Measurements from ENCODE around the gene ASB15. TPM values are rescaled to one million over a fixed set of nuclear protein-coding genes. Genes with fewer than 3 reads are reported as not detected.

Gene ASB15
- total and polyA plus RNA-seq, 4 donors, result 0.08 TPM; not detected in 3

DNA sequence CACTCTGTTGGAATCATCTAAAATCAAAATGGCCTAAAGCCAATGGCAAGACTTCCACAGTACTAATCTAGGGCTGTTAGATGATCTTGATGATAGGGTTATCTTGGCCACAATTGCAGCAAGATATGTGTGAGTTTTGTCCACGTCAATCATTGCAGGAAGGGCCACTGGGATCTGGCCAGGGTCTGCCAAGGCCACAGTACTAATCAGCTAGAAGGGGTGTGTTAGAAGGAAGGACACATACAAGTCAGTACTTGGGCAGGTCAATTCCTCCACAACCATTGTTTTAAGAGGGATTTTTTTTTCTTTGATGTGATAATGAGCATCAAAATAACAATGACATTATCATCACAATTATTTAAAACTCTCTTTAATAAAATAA, 55.7 kb downstream of the ASB15 start:
- WGBS (ENCODE audit: insufficient coverage), result 100% methylated on average over 1 of the region's 1 CpG
- H3K36me3 ChIP-seq (ENCODE audit: control insufficient read depth, insufficient read depth, low read length), result no peaks in the 10 kb centered on the region
- no peak overlapping the region for H3K27ac ChIP-seq (ENCODE audit: low read depth, low read length)
- DNase-seq (ENCODE audit: low read depth in 4 of 6, low spot score in 6 of 6), result no peak
- H3K27me3 ChIP-seq (ENCODE audit: control insufficient read depth, insufficient read depth, low read length), result no peaks in the 10 kb centered on the region
- H3K9me3 ChIP-seq (ENCODE audit: control insufficient read depth, insufficient read depth, low read length), result no peaks in the 10 kb centered on the region
- no peaks in the 10 kb centered on the region for H3K4me1 ChIP-seq (ENCODE audit: control insufficient read depth, insufficient read depth, low read length)
- no peak overlapping the region for H3K4me3 ChIP-seq (ENCODE audit: low read depth, low read length)

DNA sequence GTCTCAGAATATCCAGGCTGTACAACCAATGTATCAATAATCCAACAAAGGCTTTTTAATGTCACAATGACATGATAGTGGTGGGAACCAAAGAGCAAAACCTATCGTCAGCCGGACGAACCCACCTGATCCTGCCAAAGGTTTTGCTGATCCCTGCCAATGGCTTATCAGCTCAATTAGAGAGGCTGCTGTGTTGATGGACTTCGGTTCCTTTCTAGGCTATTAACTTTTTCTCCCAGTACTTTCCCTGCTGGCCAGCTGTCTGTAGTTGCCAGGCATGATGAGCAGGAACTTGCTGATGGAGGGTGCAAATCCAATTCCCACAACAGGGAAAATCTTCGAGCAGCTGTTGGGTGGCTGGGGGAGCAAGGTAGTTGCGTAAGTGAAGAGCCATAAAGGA, 56.4 kb downstream of the ASB15 start:
- Histone ChIP-seq H3K27me3 (ENCODE audit: control insufficient read depth, insufficient read depth, low read length) (no peaks in the 10 kb centered on the region), H3K36me3 (ENCODE audit: control insufficient read depth, insufficient read depth, low read length) (no peaks in the 10 kb centered on the region), H3K9me3 (ENCODE audit: control insufficient read depth, insufficient read depth, low read length) (no peaks in the 10 kb centered on the region), H3K4me1 (ENCODE audit: control insufficient read depth, insufficient read depth, low read length) (no peaks in the 10 kb centered on the region), H3K27ac (ENCODE audit: low read depth, low read length) (no peak overlapping the region), H3K4me3 (ENCODE audit: low read depth, low read length) (no peak overlapping the region)
- WGBS (ENCODE audit: insufficient coverage), result 80% methylated on average over 2 of the region's 6 CpGs
- no peak for DNase-seq (ENCODE audit: low read depth in 4 of 6, low spot score in 6 of 6)

DNA sequence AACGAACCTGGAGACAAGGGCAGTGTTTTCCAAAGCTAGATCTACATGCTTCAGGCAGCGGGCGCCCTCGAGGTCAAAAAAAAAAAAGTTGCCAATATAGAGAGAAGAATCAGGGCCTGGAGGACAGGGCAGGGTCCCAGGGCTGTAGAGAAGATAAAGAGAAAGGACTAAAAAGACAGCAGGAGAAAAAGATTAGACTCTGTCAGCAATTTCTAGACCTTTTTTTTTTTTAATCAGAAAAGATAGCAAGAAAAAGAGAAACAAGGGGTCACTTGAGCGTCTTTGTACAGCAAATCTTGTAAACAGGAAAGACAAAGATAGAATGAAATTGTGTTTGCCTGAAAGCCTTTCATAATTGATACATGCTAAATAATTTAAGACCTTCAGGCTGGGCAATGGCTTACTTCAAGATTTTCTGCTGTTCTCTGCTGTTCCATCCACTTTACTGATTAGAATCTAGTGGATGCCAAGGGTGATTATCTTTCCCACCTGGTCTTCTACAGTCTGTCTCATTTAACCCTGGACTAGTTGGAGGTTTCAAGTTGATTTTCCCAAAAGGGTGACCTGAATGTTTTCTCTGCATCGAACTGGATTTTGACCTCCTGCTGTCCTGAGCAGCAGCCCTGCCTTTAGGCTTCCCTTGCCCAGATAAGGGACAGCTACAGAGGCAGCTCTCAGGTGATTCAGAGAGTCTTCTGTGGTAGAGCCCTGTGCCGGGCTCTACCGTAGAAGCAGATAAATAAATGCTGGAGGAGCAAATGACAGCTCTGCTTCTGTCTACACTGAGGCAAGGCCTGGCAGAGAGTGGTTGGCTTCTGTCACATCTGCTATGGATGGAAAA, 59.1 kb downstream of the ASB15 start:
- H3K36me3 ChIP-seq (ENCODE audit: control insufficient read depth, insufficient read depth, low read length), result no peaks in the 10 kb centered on the region
- H3K4me1 ChIP-seq (ENCODE audit: control insufficient read depth, insufficient read depth, low read length), result no peaks in the 10 kb centered on the region
- H3K9me3 ChIP-seq (ENCODE audit: control insufficient read depth, insufficient read depth, low read length), result no peaks in the 10 kb centered on the region
- H3K27ac ChIP-seq (ENCODE audit: low read depth, low read length), result no peak overlapping the region
- 72% methylated on average over 7 of the region's 8 CpGs for WGBS (ENCODE audit: insufficient coverage)
- no peaks in the 10 kb centered on the region for H3K27me3 ChIP-seq (ENCODE audit: control insufficient read depth, insufficient read depth, low read length)
- no peak overlapping the region for H3K4me3 ChIP-seq (ENCODE audit: low read depth, low read length)
- DNase-seq (ENCODE audit: low read depth in 4 of 6, low spot score in 6 of 6), result no peak

DNA sequence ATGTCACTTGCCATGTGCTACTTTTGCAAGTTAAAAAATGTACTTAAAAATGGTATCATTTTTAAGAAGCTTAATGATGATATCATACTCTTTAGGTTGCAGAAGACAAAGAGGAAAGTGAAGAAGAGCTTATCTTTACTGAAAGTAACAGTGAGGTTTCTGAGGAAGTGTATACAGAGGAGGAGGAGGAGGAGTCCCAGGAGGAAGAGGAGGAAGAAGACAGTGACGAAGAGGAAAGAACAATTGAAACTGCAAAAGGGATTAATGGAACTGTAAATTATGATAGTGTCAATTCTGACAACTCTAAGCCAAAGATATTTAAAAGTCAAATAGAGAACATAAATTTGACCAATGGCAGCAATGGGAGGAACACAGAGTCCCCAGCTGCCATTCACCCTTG, 60.1 kb downstream of the ASB15 start:
- no peak for DNase-seq (ENCODE audit: low read depth in 4 of 6, low spot score in 6 of 6)
- H3K27me3 ChIP-seq (ENCODE audit: control insufficient read depth, insufficient read depth, low read length), result no peaks in the 10 kb centered on the region
- H3K4me1 ChIP-seq (ENCODE audit: control insufficient read depth, insufficient read depth, low read length), result no peaks in the 10 kb centered on the region
- H3K27ac ChIP-seq (ENCODE audit: low read depth, low read length), result no peak overlapping the region
- H3K4me3 ChIP-seq (ENCODE audit: low read depth, low read length), result no peak overlapping the region
- no peaks in the 10 kb centered on the region for H3K9me3 ChIP-seq (ENCODE audit: control insufficient read depth, insufficient read depth, low read length)
- 86% methylated on average over 1 of the region's 1 CpG for WGBS (ENCODE audit: insufficient coverage)
- H3K36me3 ChIP-seq (ENCODE audit: control insufficient read depth, insufficient read depth, low read length), result no peaks in the 10 kb centered on the region

DNA sequence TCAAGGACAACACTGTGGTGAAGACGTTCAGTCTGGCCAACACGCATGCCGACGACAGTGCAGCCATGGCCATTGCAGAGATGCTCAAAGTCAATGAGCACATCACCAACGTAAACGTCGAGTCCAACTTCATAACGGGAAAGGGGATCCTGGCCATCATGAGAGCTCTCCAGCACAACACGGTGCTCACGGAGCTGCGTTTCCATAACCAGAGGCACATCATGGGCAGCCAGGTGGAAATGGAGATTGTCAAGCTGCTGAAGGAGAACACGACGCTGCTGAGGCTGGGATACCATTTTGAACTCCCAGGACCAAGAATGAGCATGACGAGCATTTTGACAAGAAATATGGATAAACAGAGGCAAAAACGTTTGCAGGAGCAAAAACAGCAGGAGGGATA, 60.7 kb downstream of the ASB15 start:
- DNase-seq (ENCODE audit: low read depth in 4 of 6, low spot score in 6 of 6), result no peak
- H3K27me3 ChIP-seq (ENCODE audit: control insufficient read depth, insufficient read depth, low read length), result no peaks in the 10 kb centered on the region
- H3K4me1 ChIP-seq (ENCODE audit: control insufficient read depth, insufficient read depth, low read length), result no peaks in the 10 kb centered on the region
- H3K9me3 ChIP-seq (ENCODE audit: control insufficient read depth, insufficient read depth, low read length), result no peaks in the 10 kb centered on the region
- H3K27ac ChIP-seq (ENCODE audit: low read depth, low read length), result no peak overlapping the region
- no peak overlapping the region for H3K4me3 ChIP-seq (ENCODE audit: low read depth, low read length)
- H3K36me3 ChIP-seq (ENCODE audit: control insufficient read depth, insufficient read depth, low read length), result no peaks in the 10 kb centered on the region
- 93% methylated on average over 15 of the region's 15 CpGs for WGBS (ENCODE audit: insufficient coverage)

DNA sequence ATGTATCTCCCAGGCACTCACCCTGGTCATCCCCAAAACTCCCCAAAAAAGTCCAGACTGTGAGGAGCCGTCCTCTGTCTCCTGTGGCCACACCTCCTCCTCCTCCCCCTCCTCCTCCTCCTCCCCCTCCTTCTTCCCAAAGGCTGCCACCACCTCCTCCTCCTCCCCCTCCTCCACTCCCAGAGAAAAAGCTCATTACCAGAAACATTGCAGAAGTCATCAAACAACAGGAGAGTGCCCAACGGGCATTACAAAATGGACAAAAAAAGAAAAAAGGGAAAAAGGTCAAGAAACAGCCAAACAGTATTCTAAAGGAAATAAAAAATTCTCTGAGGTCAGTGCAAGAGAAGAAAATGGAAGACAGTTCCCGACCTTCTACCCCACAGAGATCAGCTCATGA, 61.1 kb downstream of the ASB15 start:
- no peaks in the 10 kb centered on the region for H3K4me1 ChIP-seq (ENCODE audit: control insufficient read depth, insufficient read depth, low read length)
- H3K27me3 ChIP-seq (ENCODE audit: control insufficient read depth, insufficient read depth, low read length), result no peaks in the 10 kb centered on the region
- no peak overlapping the region for H3K4me3 ChIP-seq (ENCODE audit: low read depth, low read length)
- DNase-seq (ENCODE audit: low read depth in 4 of 6, low spot score in 6 of 6), result no peak
- H3K36me3 ChIP-seq (ENCODE audit: control insufficient read depth, insufficient read depth, low read length), result no peaks in the 10 kb centered on the region
- no CpG with 5 or more reads among the region's 3 CpGs for WGBS (ENCODE audit: insufficient coverage)
- H3K27ac ChIP-seq (ENCODE audit: low read depth, low read length), result no peak overlapping the region
- no peaks in the 10 kb centered on the region for H3K9me3 ChIP-seq (ENCODE audit: control insufficient read depth, insufficient read depth, low read length)

DNA sequence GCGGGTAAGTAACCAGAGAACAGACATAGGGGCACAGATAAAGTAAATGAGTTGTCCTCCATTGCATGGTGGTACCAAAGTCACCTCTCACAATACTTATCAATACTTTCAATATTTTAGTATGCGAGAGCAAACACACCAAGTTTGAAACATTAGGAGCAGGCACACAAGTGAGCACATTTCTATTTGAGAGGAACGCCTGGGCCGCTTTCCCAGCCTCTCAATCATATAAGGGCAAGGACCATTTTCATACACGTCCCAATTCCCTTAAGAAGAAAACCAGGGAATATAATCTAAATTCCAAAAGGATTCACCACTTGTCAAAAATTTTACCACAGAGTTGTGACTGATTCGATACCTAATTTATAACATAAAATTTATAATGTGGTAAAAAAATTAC, 61.6 kb downstream of the ASB15 start:
- H3K4me3 ChIP-seq (ENCODE audit: low read depth, low read length), result no peak overlapping the region
- H3K36me3 ChIP-seq (ENCODE audit: control insufficient read depth, insufficient read depth, low read length), result no peaks in the 10 kb centered on the region
- H3K9me3 ChIP-seq (ENCODE audit: control insufficient read depth, insufficient read depth, low read length), result no peaks in the 10 kb centered on the region
- no peak for DNase-seq (ENCODE audit: low read depth in 4 of 6, low spot score in 6 of 6)
- no peak overlapping the region for H3K27ac ChIP-seq (ENCODE audit: low read depth, low read length)
- H3K4me1 ChIP-seq (ENCODE audit: control insufficient read depth, insufficient read depth, low read length), result no peaks in the 10 kb centered on the region
- 93% methylated on average over 3 of the region's 6 CpGs for WGBS (ENCODE audit: insufficient coverage)
- no peaks in the 10 kb centered on the region for H3K27me3 ChIP-seq (ENCODE audit: control insufficient read depth, insufficient read depth, low read length)

DNA sequence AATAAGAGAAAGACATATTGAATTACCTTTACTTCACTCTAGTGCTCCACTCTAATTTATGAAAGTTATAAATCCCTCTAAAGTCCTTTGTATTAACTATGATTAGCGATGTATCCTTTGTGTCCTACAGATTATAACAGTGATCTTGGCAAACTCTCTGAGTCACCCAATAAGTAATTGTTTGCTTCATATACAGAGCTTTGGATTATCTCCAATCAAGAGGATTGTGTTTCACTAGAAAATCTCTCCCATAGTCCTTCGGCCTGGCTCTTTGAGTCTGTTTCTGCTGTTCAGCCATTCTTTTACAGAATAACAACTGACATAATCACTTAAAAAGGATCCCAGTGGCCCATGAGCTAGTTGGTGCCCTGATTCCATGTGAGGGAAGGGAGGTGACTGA, 63.5 kb downstream of the ASB15 start:
- WGBS (ENCODE audit: insufficient coverage), result 60% methylated on average over 1 of the region's 2 CpGs
- H3K4me3 ChIP-seq (ENCODE audit: low read depth, low read length), result no peak overlapping the region
- no peaks in the 10 kb centered on the region for H3K36me3 ChIP-seq (ENCODE audit: control insufficient read depth, insufficient read depth, low read length)
- DNase-seq (ENCODE audit: low read depth in 4 of 6, low spot score in 6 of 6), result no peak
- H3K27me3 ChIP-seq (ENCODE audit: control insufficient read depth, insufficient read depth, low read length), result no peaks in the 10 kb centered on the region
- H3K9me3 ChIP-seq (ENCODE audit: control insufficient read depth, insufficient read depth, low read length), result no peaks in the 10 kb centered on the region
- no peaks in the 10 kb centered on the region for H3K4me1 ChIP-seq (ENCODE audit: control insufficient read depth, insufficient read depth, low read length)
- no peak overlapping the region for H3K27ac ChIP-seq (ENCODE audit: low read depth, low read length)

DNA sequence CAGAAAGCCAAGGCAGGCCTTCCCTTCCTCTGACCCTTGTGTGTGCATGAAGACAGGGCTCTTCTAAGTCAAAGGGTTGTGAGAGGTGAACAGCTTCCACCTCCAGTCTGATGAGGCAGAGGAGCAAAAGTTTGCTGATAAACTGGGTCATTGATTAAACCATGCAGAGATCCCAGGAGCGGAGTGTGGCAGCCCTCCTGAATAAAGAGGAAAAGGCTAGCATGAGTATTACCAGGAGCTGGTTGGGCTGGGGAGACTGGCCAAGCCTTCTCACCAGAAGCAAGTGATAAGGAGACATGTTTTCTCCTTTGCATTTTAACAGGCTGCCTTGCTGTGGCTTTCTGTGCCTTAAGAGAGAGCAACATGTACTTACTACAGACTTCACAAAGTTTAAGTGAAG, 64.3 kb downstream of the ASB15 start:
- no peak overlapping the region for H3K4me3 ChIP-seq (ENCODE audit: low read depth, low read length)
- no peak for DNase-seq (ENCODE audit: low read depth in 4 of 6, low spot score in 6 of 6)
- 89% methylated on average over 1 of the region's 1 CpG for WGBS (ENCODE audit: insufficient coverage)

DNA sequence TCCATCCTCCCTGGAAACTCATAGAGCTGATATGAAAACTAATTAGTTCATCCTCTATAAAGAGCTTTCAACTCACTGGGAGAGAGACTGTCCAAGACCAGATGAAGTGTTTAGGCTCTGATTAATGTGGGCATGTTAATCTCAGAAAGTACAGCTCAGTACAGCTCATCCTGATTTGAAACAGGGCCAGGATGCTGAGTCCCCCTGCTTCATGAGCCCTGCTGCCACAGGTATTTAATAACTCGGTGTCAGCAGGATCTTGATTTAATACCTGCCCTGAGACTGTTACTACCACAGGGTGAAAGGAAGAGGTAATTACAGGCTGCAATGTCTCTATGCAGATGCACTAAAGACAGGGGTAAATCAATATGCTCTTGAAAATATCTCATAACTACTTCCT, 64.9 kb downstream of the ASB15 start:
- peak in 1 of 6 donors; percentile 84 for DNase-seq (ENCODE audit: low read depth in 4 of 6, low spot score in 6 of 6)
- Histone ChIP-seq H3K36me3 (ENCODE audit: control insufficient read depth, insufficient read depth, low read length) (no peaks in the 10 kb centered on the region), H3K4me1 (ENCODE audit: control insufficient read depth, insufficient read depth, low read length) (no peaks in the 10 kb centered on the region), H3K27me3 (ENCODE audit: control insufficient read depth, insufficient read depth, low read length) (no peaks in the 10 kb centered on the region), H3K9me3 (ENCODE audit: control insufficient read depth, insufficient read depth, low read length) (no peaks in the 10 kb centered on the region), H3K27ac (ENCODE audit: low read depth, low read length) (no peak overlapping the region), H3K4me3 (ENCODE audit: low read depth, low read length) (no peak overlapping the region)
- no CpG with 5 or more reads among the region's 1 CpG for WGBS (ENCODE audit: insufficient coverage)

More for the DNA sequence above, 64.3 kb downstream of the ASB15 start:
- Histone ChIP-seq H3K4me1 (ENCODE audit: control insufficient read depth, insufficient read depth, low read length) (no peaks in the 10 kb centered on the region), H3K27ac (ENCODE audit: low read depth, low read length) (no peak overlapping the region), H3K27me3 (ENCODE audit: control insufficient read depth, insufficient read depth, low read length) (no peaks in the 10 kb centered on the region), H3K36me3 (ENCODE audit: control insufficient read depth, insufficient read depth, low read length) (no peaks in the 10 kb centered on the region), H3K9me3 (ENCODE audit: control insufficient read depth, insufficient read depth, low read length) (no peaks in the 10 kb centered on the region)

Data from spinal cord (tissue), 10 donors.